Caco-2 (cell line): ENCODE results near the gene NTRK1. TPM values are rescaled to one million over a fixed set of nuclear protein-coding genes. Genes with fewer than 3 reads are reported as not detected.

Experiments used
- Bru-seq: library from RNA; stranded (reverse); fragments of 400-500 nt; gene quantifications from one replicate; lab custom pipeline; 2021; lab: Mats Ljungman, UMichigan
- BruChase-seq, 2 experiments: library from RNA; stranded (reverse); fragments of 400-500 nt; gene quantifications; one replicate each; lab custom pipeline; 2021; lab: Mats Ljungman, UMichigan
- BruUV-seq: library from RNA; stranded (reverse); fragments of 400-500 nt; replicated peaks from 2 replicates; lab custom pipeline; 2021; lab: Mats Ljungman, UMichigan
- CTCF ChIA-PET: fragments of 300-600 bp; sonication (Branson Sonifier 250); formaldehyde crosslinking; loops from one replicate; lab custom pipeline; 2022; ENCODE audit warnings: antibody characterized with exemption; lab: Charles Lee
- POLR2A ChIA-PET: fragments of 300-600 bp; sonication (Branson Sonifier 250); formaldehyde crosslinking; loops from one replicate; lab custom pipeline; 2022; ENCODE audit warnings: antibody characterized with exemption; lab: Charles Lee
- DNase-seq, 2 experiments: peaks; one replicate each; pipeline versions ENCODE4 v3.0.0 to v3.0.0-alpha.2; 2020 to 2022
- H3K27me3 ChIP-seq: replicated peaks from 2 replicates; pipeline ENCODE4 v1.6.0; 2011; ENCODE audit warnings: low read length; ENCODE audit not compliant: control insufficient read depth, insufficient read depth
- H3K36me3 ChIP-seq: 2 replicates; pipeline ENCODE4 v1.5.1; 2011; ENCODE audit warnings: low read length; ENCODE audit not compliant: control insufficient read depth, insufficient read depth
- H3K4me1 ChIP-seq: fragments of 250-450 bp; sonication (Bioruptor Pico); 2 replicates; pipeline ENCODE4 v1.5.1; 2020; ENCODE audit warnings: mild to moderate bottlenecking
- H3K4me3 ChIP-seq: 2 replicates; pipeline ENCODE4 v1.5.1; 2011; ENCODE audit warnings: low read depth, mild to moderate bottlenecking, control low read depth, low read length
- H3K9me3 ChIP-seq: fragments of 250-450 bp; sonication (Bioruptor Pico); 2 replicates; pipeline ENCODE4 v1.5.1; 2020; ENCODE audit warnings: mild to moderate bottlenecking, moderate library complexity
- H3K27ac Mint-ChIP-seq: one replicate; pipeline ENCODE4 v1.8.0; 2022; ENCODE audit warnings: mixed read lengths; ENCODE audit not compliant: unreplicated experiment
- H3K27me3 Mint-ChIP-seq: one replicate; pipeline ENCODE4 v1.8.0; 2022; ENCODE audit warnings: mixed read lengths; ENCODE audit not compliant: insufficient read depth, unreplicated experiment
- H3K36me3 Mint-ChIP-seq: one replicate; pipeline ENCODE4 v1.8.0; 2022; ENCODE audit warnings: mild to moderate bottlenecking, mixed read lengths; ENCODE audit not compliant: insufficient read depth, unreplicated experiment
- H3K4me1 Mint-ChIP-seq: one replicate; pipeline ENCODE4 v1.8.0; 2022; ENCODE audit warnings: low read depth, mixed read lengths; ENCODE audit not compliant: unreplicated experiment
- H3K4me3 Mint-ChIP-seq: one replicate; pipeline ENCODE4 v1.8.0; 2022; ENCODE audit warnings: mild to moderate bottlenecking, moderate library complexity, mixed read lengths; ENCODE audit not compliant: unreplicated experiment
- H3K9me3 Mint-ChIP-seq: one replicate; pipeline ENCODE4 v1.8.0; 2022; ENCODE audit warnings: mixed read lengths; ENCODE audit not compliant: unreplicated experiment
- CTCF ChIP-seq, 2 experiments: fragments of 200-600 bp in 1 of 2; IDR thresholded peaks; 1 replicate in 1 of 2; 2 replicates in 1 of 2; pipeline versions ENCODE4 v1.5.1 to v1.8.0; 2011 to 2022; ENCODE audit warnings: antibody characterized with exemption in 1 of 2, control low read depth in 1 of 2, inconsistent platforms in 1 of 2, low read depth in 1 of 2, low read length in 1 of 2, mild to moderate bottlenecking in 1 of 2, moderate library complexity in 1 of 2; ENCODE audit not compliant: insufficient read depth in 1 of 2, severe bottlenecking in 1 of 2, unreplicated experiment in 1 of 2
- intact Hi-C: fragments of 100-400 bp; cut with micrococcal nuclease; formaldehyde crosslinking; loops from one replicate; pipeline ENCODE4 v1.10.0; 2022; ENCODE audit not compliant: unreplicated experiment
- long read RNA-seq: library from polyadenylated mRNA; stranded (forward); transcript quantifications from one replicate; pipeline ENCODE4 v2.0.0, GENCODE V29; 2022
- total RNA-seq: library from RNA; stranded (reverse); gene quantifications from 2 replicates; pipeline ENCODE4 v1.2.3, GENCODE V29; 2022

The NTRK1 gene
- total RNA-seq: not detected in 2 replicates
- Bru-seq, nascent RNA: percentile 17 among the genes with signal in this experiment
- BruChase-seq, experiment 1, labeled RNA remaining after a 2-hour chase: percentile 16 among the genes with signal in this experiment
- percentile 12 among the genes with signal in this experiment for BruChase-seq, experiment 2, labeled RNA remaining after a 6-hour chase
- long read RNA-seq: 0 reads

- no peaks in the 10 kb centered on the region for H3K36me3 Mint-ChIP-seq
- ChIA-PET CTCF (interaction anchor here (0.5 to 3.9 kb wide), 19 partner anchors 13 to 172 kb away, joined by 3 to 40 read pairs (median 4); partner anchors contain the start of gene MRPL24), POLR2A (interaction anchor here (0.6 to 1.2 kb wide), 2 partner anchors 47 to 927 kb away, joined by 5 read pairs; partner anchors contain the start of gene KHDC4)
- no peak within 1 kb of the TSS for H3K27ac Mint-ChIP-seq
- DNase-seq: peak in 1 of 2 experiments; percentile 29
- no TSS peak for BruUV-seq
- intact Hi-C loops: loop anchor here (1.0 to 2.0 kb wide), 5 partner anchors 22 to 172 kb away; partner anchors contain the start of genes ISG20L2 and METTL25B
- H3K27me3 Mint-ChIP-seq: peaks cover 11% of the 10 kb centered on the region
- H3K4me3 Mint-ChIP-seq: peak within 1 kb of the TSS; percentile 74
- Histone ChIP-seq H3K36me3 (no peaks in the 10 kb centered on the region), H3K4me1 (peaks cover 33% of the 10 kb centered on the region), H3K9me3 (no peaks in the 10 kb centered on the region), H3K4me3 (peak within 1 kb of the TSS; percentile 27), H3K27me3 (peaks cover 7% of the 10 kb centered on the region)
- no peak for TF ChIP-seq CTCF (IDR thresholded peaks at IDR 0.05; ENCODE audit: insufficient read depth in 1 of 2, low read depth in 1 of 2, low read length in 1 of 2, severe bottlenecking in 1 of 2, unreplicated experiment in 1 of 2)
- H3K4me1 Mint-ChIP-seq: peaks cover 25% of the 10 kb centered on the region
- H3K9me3 Mint-ChIP-seq: no peaks in the 10 kb centered on the region
These were observed at the start of gene NTRK1 for GRCh38 chr1:156860628-156861423. NTRK1 (plus strand) TSS chr1:156860865; CDS start chr1:156860935, 70 bp downstream.

GRCh38 chr1:156811168-156811567 lies 49.5 kb upstream of the NTRK1 start:
- Histone ChIP-seq H3K4me1 (peaks cover 11% of the 10 kb centered on the region; the same call in 1 of the 2 replicates), H3K4me3 (no peak overlapping the region), H3K36me3 (no peaks in the 10 kb centered on the region), H3K9me3 (no peaks in the 10 kb centered on the region), H3K27me3 (no peaks in the 10 kb centered on the region)
- BruUV-seq: no TSS peak
- no peaks in the 10 kb centered on the region for H3K4me1 Mint-ChIP-seq
- H3K4me3 Mint-ChIP-seq: no peak overlapping the region
- peaks cover 5% of the 10 kb centered on the region for H3K36me3 Mint-ChIP-seq
- H3K27ac Mint-ChIP-seq: no peak overlapping the region
- ChIA-PET CTCF (no interaction called here), POLR2A (no interaction called here)
- no peak for DNase-seq
- no peak for TF ChIP-seq CTCF (IDR thresholded peaks at IDR 0.05; ENCODE audit: insufficient read depth in 1 of 2, low read depth in 1 of 2, low read length in 1 of 2, severe bottlenecking in 1 of 2, unreplicated experiment in 1 of 2)
- H3K9me3 Mint-ChIP-seq: no peaks in the 10 kb centered on the region
- no peaks in the 10 kb centered on the region for H3K27me3 Mint-ChIP-seq
- intact Hi-C loops: no loop called here

- intact Hi-C loops: no loop called here
- ChIA-PET POLR2A (no interaction called here), CTCF (no interaction called here)
- no peaks in the 10 kb centered on the region for H3K36me3 ChIP-seq
- no peaks in the 10 kb centered on the region for H3K4me1 Mint-ChIP-seq
- no peak for DNase-seq
- H3K27ac Mint-ChIP-seq: no peak overlapping the region
- BruUV-seq: no TSS peak
- no peaks in the 10 kb centered on the region for H3K27me3 Mint-ChIP-seq
- peaks cover 5% of the 10 kb centered on the region for H3K36me3 Mint-ChIP-seq
- no peaks in the 10 kb centered on the region for H3K27me3 ChIP-seq
- no peak overlapping the region for H3K4me3 Mint-ChIP-seq
- no peaks in the 10 kb centered on the region for H3K9me3 ChIP-seq
- H3K9me3 Mint-ChIP-seq: no peaks in the 10 kb centered on the region
- no peak overlapping the region for H3K4me3 ChIP-seq
- TF ChIP-seq CTCF (IDR thresholded peaks at IDR 0.05; ENCODE audit: insufficient read depth in 1 of 2, low read depth in 1 of 2, low read length in 1 of 2, severe bottlenecking in 1 of 2, unreplicated experiment in 1 of 2): no peak
- H3K4me1 ChIP-seq: peaks cover 11% of the 10 kb centered on the region; the same call in 1 of the 2 replicates
These were observed 48.2 kb upstream of the NTRK1 start for GRCh38 chr1:156812293-156812990.
